Measurements from ENCODE around the gene DPPA3.

- TF ChIP-seq NFE2 (CRISPR knock-in tag; IDR thresholded peaks at IDR 0.05) (no peak), GTF2F1 (IDR thresholded peaks at IDR 0.05; ENCODE audit: low read length) (no peak), CTCF (CRISPR knock-in tag; IDR thresholded peaks at IDR 0.05) (no peak), RBM39 (IDR thresholded peaks at IDR 0.05; ENCODE audit: low read depth, low read length, poor library complexity, severe bottlenecking) (no peak), ZNF207 (IDR thresholded peaks at IDR 0.05; ENCODE audit: borderline replicate concordance) (no peak), SRSF1 (optimal IDR thresholded peaks at IDR 0.05; ENCODE audit: low read depth, low read length) (no peak), HDAC6 (IDR thresholded peaks at IDR 0.05; ENCODE audit: low read depth, low read length) (no peak), ZNF101 (CRISPR knock-in tag; IDR thresholded peaks at IDR 0.05; ENCODE audit: borderline replicate concordance, low read depth) (no peak)
These were observed 44.6 kb upstream of the DPPA3 start for GRCh38 chr12:7666595-7666994.

Data from HepG2 (cell line).